ENCODE data around the gene CTNND2. TPM values are rescaled to one million over a fixed set of nuclear protein-coding genes. Genes with fewer than 3 reads are reported as not detected.

Gene CTNND2
- total RNA-seq, 2 donors from 2014 or later = not detected

GRCh38 chr5:11528720-11529119 is 375.5 kb downstream of the CTNND2 start:
- DNase-seq (ENCODE audit: low spot score) (no peak), ATAC-seq (ENCODE audit: insufficient number of reproducible peaks, low FRiP score, low read depth) (no peak)
- H3K27ac ChIP-seq = no peak overlapping the region
- no peaks in the 10 kb centered on the region for H3K4me1 ChIP-seq (ENCODE audit: control insufficient read depth in 1 of 2, low read depth in 2 of 2)
- H3K4me3 ChIP-seq = no peak overlapping the region
- no peak for TF ChIP-seq CTCF (IDR thresholded peaks at IDR 0.05)
- no peaks in the 10 kb centered on the region for H3K36me3 ChIP-seq
- H3K27me3 ChIP-seq (replicated peaks; ENCODE audit: insufficient read depth) = no peaks in the 10 kb centered on the region
- H3K9me3 ChIP-seq = no peaks in the 10 kb centered on the region

GRCh38 chr5:11527652-11528349 is 376.4 kb downstream of the CTNND2 start:
- no peaks in the 10 kb centered on the region for H3K36me3 ChIP-seq
- no peaks in the 10 kb centered on the region for H3K27me3 ChIP-seq (replicated peaks; ENCODE audit: insufficient read depth)
- no peak overlapping the region for H3K27ac ChIP-seq
- DNase-seq (ENCODE audit: low spot score) = no peak
- H3K9me3 ChIP-seq = no peaks in the 10 kb centered on the region
- no peak for ATAC-seq (ENCODE audit: insufficient number of reproducible peaks, low FRiP score, low read depth)
- H3K4me3 ChIP-seq = no peak overlapping the region
- TF ChIP-seq CTCF (IDR thresholded peaks at IDR 0.05) = no peak
- no peaks in the 10 kb centered on the region for H3K4me1 ChIP-seq (ENCODE audit: control insufficient read depth in 1 of 2, low read depth in 2 of 2)

- Histone ChIP-seq H3K36me3 (no peaks in the 10 kb centered on the region), H3K27me3 (replicated peaks; ENCODE audit: insufficient read depth) (no peaks in the 10 kb centered on the region), H3K9me3 (no peaks in the 10 kb centered on the region), H3K4me3 (no peak overlapping the region), H3K27ac (no peak overlapping the region), H3K4me1 (ENCODE audit: control insufficient read depth in 1 of 2, low read depth in 2 of 2) (no peaks in the 10 kb centered on the region)
- TF ChIP-seq CTCF (IDR thresholded peaks at IDR 0.05) = no peak
- no peak for ATAC-seq (ENCODE audit: insufficient number of reproducible peaks, low FRiP score, low read depth)
- DNase-seq (ENCODE audit: low spot score) = no peak
Observed at GRCh38 chr5:11525020-11525419, 379.2 kb downstream of the CTNND2 start.

GRCh38 chr5:11524188-11524587 is 380.1 kb downstream of the CTNND2 start:
- no peaks in the 10 kb centered on the region for H3K36me3 ChIP-seq
- no peak for TF ChIP-seq CTCF (IDR thresholded peaks at IDR 0.05)
- DNase-seq (ENCODE audit: low spot score) (no peak), ATAC-seq (ENCODE audit: insufficient number of reproducible peaks, low FRiP score, low read depth) (no peak)
- H3K27ac ChIP-seq = no peak overlapping the region
- no peaks in the 10 kb centered on the region for H3K4me1 ChIP-seq (ENCODE audit: control insufficient read depth in 1 of 2, low read depth in 2 of 2)
- H3K9me3 ChIP-seq = no peaks in the 10 kb centered on the region
- no peaks in the 10 kb centered on the region for H3K27me3 ChIP-seq (replicated peaks; ENCODE audit: insufficient read depth)
- no peak overlapping the region for H3K4me3 ChIP-seq

- no peaks in the 10 kb centered on the region for H3K4me1 ChIP-seq (ENCODE audit: control insufficient read depth in 1 of 2, low read depth in 2 of 2)
- no peaks in the 10 kb centered on the region for H3K27me3 ChIP-seq (replicated peaks; ENCODE audit: insufficient read depth)
- H3K4me3 ChIP-seq = no peak overlapping the region
- DNase-seq (ENCODE audit: low spot score) = no peak
- H3K27ac ChIP-seq = no peak overlapping the region
- no peaks in the 10 kb centered on the region for H3K9me3 ChIP-seq
- no peak for ATAC-seq (ENCODE audit: insufficient number of reproducible peaks, low FRiP score, low read depth)
- TF ChIP-seq CTCF (IDR thresholded peaks at IDR 0.05) = no peak
- H3K36me3 ChIP-seq = no peaks in the 10 kb centered on the region
Observed at GRCh38 chr5:11522796-11523195, 381.4 kb downstream of the CTNND2 start.

All from thoracic aorta (tissue), 2 donors.